GM18520 (cell line): Measurements from ENCODE around the gene TAS2R43.
"Not testable (repeated sequence)": the region's sequence is repeated elsewhere in the genome, so short reads cannot be mapped to it uniquely, and the experiment has no call there.

Experiments used
- ATAC-seq: cut with Tn5 transposase; IDR thresholded peaks from one replicate; pipeline ENCODE4 v1.9.1; 2021; ENCODE audit not compliant: unreplicated experiment

TAS2R43 gene

DNA sequence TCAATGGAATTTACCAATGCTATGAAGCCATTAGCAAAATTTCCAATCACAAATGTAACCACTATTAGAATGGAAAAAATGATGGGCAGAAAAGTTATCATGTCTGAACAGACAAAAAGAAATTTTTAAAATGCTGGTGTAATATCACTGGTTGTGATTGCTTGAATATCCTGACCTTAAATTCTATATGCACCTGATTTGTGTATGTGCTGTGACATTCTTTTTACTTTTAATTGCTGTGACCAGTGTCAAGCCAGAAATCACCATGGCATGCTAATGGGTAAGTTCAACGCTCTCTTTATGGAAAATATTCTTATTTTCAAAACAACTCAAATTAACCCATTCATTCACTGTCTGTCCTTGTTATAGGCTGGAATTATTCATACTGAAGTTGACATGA, 29.9 kb downstream of the TAS2R43 start, which contains the start of gene TAS2R46:
Gene TAS2R46, minus strand, starts transcription at position 101 of the 400 bp plus-strand sequence. Its CDS starts 0 bp downstream, at position 101.
- ATAC-seq = not testable (repeated sequence)

DNA sequence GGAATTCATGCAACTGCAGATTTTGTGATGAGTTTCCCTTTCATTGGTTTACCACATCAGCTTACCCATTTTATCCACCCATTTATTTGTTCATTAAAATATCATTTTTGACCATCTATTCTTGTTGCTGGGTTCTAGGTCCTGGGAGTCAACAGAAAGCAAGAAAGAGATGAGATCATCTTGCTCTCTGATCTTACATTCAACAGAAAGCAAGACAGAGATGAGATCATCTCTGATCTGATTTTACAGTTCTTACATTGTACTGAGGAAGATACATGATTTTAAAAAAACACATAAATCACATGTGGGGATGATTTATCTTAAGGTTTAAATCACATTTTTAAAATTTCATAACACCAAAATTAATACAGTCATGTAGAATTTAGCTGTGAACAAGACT, 32.3 kb downstream of the TAS2R43 start:
- no peak for ATAC-seq

- ATAC-seq = no peak
Observed at GRCh38 chr12:11059041-11059440, 33.1 kb downstream of the TAS2R43 start.

- ATAC-seq = no peak
Observed at GRCh38 chr12:11055306-11055705, 36.8 kb downstream of the TAS2R43 start.

DNA sequence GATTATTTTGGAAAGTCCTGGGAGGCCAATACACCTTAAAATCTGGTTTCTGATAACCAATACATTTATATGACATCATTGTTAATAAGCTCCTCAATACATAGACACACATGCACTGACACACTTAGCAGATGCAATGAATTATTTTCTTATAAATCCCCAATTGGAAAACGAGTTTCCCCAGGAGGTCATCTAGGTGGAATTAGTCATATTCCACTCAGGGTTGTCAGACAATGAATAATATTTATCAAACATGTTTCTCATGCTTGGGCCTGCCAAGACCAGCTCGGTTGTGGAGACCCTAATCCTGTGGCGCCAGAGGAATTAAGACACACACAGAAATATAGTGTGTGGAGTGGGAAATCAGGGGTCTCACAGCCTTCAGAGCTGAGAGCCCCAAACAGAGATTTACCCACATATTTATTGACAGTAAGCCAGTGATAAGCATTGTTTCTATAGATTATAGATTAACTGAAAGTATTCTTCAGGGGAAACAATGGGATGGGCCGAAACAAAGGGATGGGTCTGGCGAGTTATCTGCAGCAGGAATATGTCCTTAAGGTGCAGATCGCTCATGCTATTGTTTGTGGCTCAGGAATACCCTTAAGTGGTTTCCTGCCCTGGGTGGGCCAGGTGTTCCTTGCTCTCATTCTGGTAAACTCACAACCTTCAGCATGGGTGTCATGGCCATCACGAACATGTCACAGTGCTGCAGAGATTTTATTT, 42.1 kb downstream of the TAS2R43 start:
- ATAC-seq = not testable (repeated sequence)

- ATAC-seq = not testable (repeated sequence)
Observed at GRCh38 chr12:11041366-11041765, 50.7 kb downstream of the TAS2R43 start.
